Measurements from ENCODE around the gene EXOSC9. TPM values are rescaled to one million over a fixed set of nuclear protein-coding genes. Genes with fewer than 3 reads are reported as not detected.

EXOSC9 gene
- total RNA-seq, 1 experiment from 2014 or later: 29.9 TPM

GRCh38 chr4:121783210-121783609 lies 17.9 kb upstream of the EXOSC9 start:
- DNase-seq: no peak
- TF ChIP-seq CTCF (conservative IDR thresholded peaks at IDR 0.05) (no peak), EZH2 (IDR thresholded peaks at IDR 0.05; ENCODE audit: low read depth) (no peak)
- intact Hi-C loops (cut with micrococcal nuclease; ENCODE audit: unreplicated experiment): no loop called here
- H3K27me3 ChIP-seq (ENCODE audit: insufficient read depth, low read depth): no peaks in the 10 kb centered on the region
- BruUV-seq (replicated peaks): no TSS peak
- no peak overlapping the region for H3K4me2 ChIP-seq
- ChIA-PET CTCF (no interaction called here), POLR2A (ENCODE audit: unreplicated experiment) (no interaction called here)
- H2AFZ ChIP-seq: no peak overlapping the region
- H3K9me3 ChIP-seq (ENCODE audit: insufficient read depth, low read depth): no peaks in the 10 kb centered on the region; the same call in 1 of the 2 replicates
- H3K4me3 ChIP-seq: no peak overlapping the region
- H3K27ac ChIP-seq: no peak overlapping the region
- H3K4me1 ChIP-seq (replicated peaks; ENCODE audit: insufficient read depth): peaks cover 7% of the 10 kb centered on the region; the same call in 1 of the 2 replicates
- no peaks in the 10 kb centered on the region for H3K79me2 ChIP-seq (ENCODE audit: low read depth)
- H3F3A ChIP-seq (ENCODE audit: insufficient read depth, low read depth): no peaks in the 10 kb centered on the region
- H4K20me1 ChIP-seq (ENCODE audit: insufficient read depth): no peaks in the 10 kb centered on the region
- H3K9me2 ChIP-seq (ENCODE audit: insufficient read depth): no peaks in the 10 kb centered on the region
- no peaks in the 10 kb centered on the region for H3K36me3 ChIP-seq (ENCODE audit: low read depth)

- DNase-seq: no peak
- CTCF ChIA-PET: no interaction called here
- no peak overlapping the region for H3K27ac ChIP-seq
- H4K20me1 ChIP-seq (ENCODE audit: insufficient read depth): no peaks in the 10 kb centered on the region
- no TSS peak for BruUV-seq (replicated peaks)
- POLR2A ChIA-PET (ENCODE audit: unreplicated experiment): no interaction called here
- TF ChIP-seq EZH2 (IDR thresholded peaks at IDR 0.05; ENCODE audit: low read depth) (no peak), CTCF (conservative IDR thresholded peaks at IDR 0.05) (no peak)
- H3K9me2 ChIP-seq (ENCODE audit: insufficient read depth): no peaks in the 10 kb centered on the region
- H3F3A ChIP-seq (ENCODE audit: insufficient read depth, low read depth): no peaks in the 10 kb centered on the region
- no peak overlapping the region for H3K4me2 ChIP-seq
- no peak overlapping the region for H2AFZ ChIP-seq
- no peaks in the 10 kb centered on the region for H3K79me2 ChIP-seq (ENCODE audit: low read depth)
- H3K27me3 ChIP-seq (ENCODE audit: insufficient read depth, low read depth): no peaks in the 10 kb centered on the region
- H3K4me1 ChIP-seq (replicated peaks; ENCODE audit: insufficient read depth): peaks cover 9% of the 10 kb centered on the region
- intact Hi-C loops (cut with micrococcal nuclease; ENCODE audit: unreplicated experiment): no loop called here
- no peaks in the 10 kb centered on the region for H3K36me3 ChIP-seq (ENCODE audit: low read depth)
- H3K9me3 ChIP-seq (ENCODE audit: insufficient read depth, low read depth): no peaks in the 10 kb centered on the region; the same call in 1 of the 2 replicates
- no peak overlapping the region for H3K4me3 ChIP-seq
Observed at GRCh38 chr4:121784401-121784800, 16.7 kb upstream of the EXOSC9 start.

DNA sequence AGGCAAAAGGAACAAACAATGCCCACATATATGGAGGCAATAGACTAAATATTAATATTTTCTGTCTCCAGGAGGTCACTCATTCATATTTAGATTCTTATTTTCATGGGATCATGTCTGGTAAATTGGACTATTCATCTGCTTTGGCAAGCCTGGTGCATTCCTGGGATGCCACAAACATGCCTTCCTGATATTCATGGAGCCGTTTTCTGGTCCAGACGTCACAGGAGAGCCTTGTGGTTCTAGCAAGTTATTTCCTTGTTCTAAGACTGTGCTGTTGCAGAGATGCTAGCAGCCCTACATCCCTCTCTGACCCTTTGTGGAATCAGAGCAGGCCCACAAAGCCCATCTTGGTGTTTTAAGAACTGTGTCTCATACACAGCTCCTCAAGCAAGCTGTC lies 16.1 kb upstream of the EXOSC9 start:
- peak; percentile 60 to 64 for DNase-seq
- ChIA-PET POLR2A (ENCODE audit: unreplicated experiment) (no interaction called here), CTCF (no interaction called here)
- no peaks in the 10 kb centered on the region; the same call in 1 of the 2 replicates for H3K9me3 ChIP-seq (ENCODE audit: insufficient read depth, low read depth)
- intact Hi-C loops (cut with micrococcal nuclease; ENCODE audit: unreplicated experiment): no loop called here
- H3K4me2 ChIP-seq: no peak overlapping the region
- no peaks in the 10 kb centered on the region for H3K36me3 ChIP-seq (ENCODE audit: low read depth)
- no peak overlapping the region for H3K4me3 ChIP-seq
- no peaks in the 10 kb centered on the region for H3K9me2 ChIP-seq (ENCODE audit: insufficient read depth)
- BruUV-seq (replicated peaks): no TSS peak
- TF ChIP-seq EZH2 (IDR thresholded peaks at IDR 0.05; ENCODE audit: low read depth) (no peak), CTCF (conservative IDR thresholded peaks at IDR 0.05) (no peak)
- no peak overlapping the region for H2AFZ ChIP-seq
- no peaks in the 10 kb centered on the region for H3K79me2 ChIP-seq (ENCODE audit: low read depth)
- no peak overlapping the region for H3K27ac ChIP-seq
- H3K27me3 ChIP-seq (ENCODE audit: insufficient read depth, low read depth): no peaks in the 10 kb centered on the region
- H3K4me1 ChIP-seq (replicated peaks; ENCODE audit: insufficient read depth): peaks cover 15% of the 10 kb centered on the region
- H3F3A ChIP-seq (ENCODE audit: insufficient read depth, low read depth): no peaks in the 10 kb centered on the region
- no peaks in the 10 kb centered on the region for H4K20me1 ChIP-seq (ENCODE audit: insufficient read depth)
